Adrenal gland (tissue), 12 donors: ENCODE data around the gene PSMD3. TPM values are rescaled to one million over a fixed set of nuclear protein-coding genes. Genes with fewer than 3 reads are reported as not detected.
"Not testable (repeated sequence)": the region's sequence is repeated elsewhere in the genome, so short reads cannot be mapped to it uniquely, and the experiment has no call there.

Experiments
- DNase-seq, 7 donors: peaks; one replicate each; pipeline ENCODE4 v3.0.0-alpha.2; 2019 to 2020
- H3K27ac ChIP-seq, 5 donors: fragments of 200-600 bp; sonication (generic) in 4 of 5; 1 replicate in 3 of 5; 2 replicates in 2 of 5; pipeline versions ENCODE4 v1.5.1 to v1.8.0; 2016 to 2020; ENCODE audit warnings: mild to moderate bottlenecking in 1 of 5
- H3K27me3 ChIP-seq: fragments of 200-600 bp; 2 replicates; pipeline ENCODE4 v1.8.0; 2021
- H3K36me3 ChIP-seq, 2 donors: fragments of 200-600 bp; replicated peaks in 1 of 2; 1 replicate in 1 of 2; 2 replicates in 1 of 2; pipeline versions ENCODE4 v1.5.1 to v1.8.0; 2018 to 2022
- H3K4me1 ChIP-seq, 2 donors: fragments of 200-600 bp; replicated peaks in 1 of 2; 1 replicate in 1 of 2; 2 replicates in 1 of 2; pipeline versions ENCODE4 v1.5.1 to v1.8.0; 2018 to 2021
- H3K4me3 ChIP-seq, 4 donors: fragments of 200-600 bp; sonication (generic) in 3 of 4; one replicate each; pipeline ENCODE4 v1.5.1; 2016 to 2018
- H3K9me3 ChIP-seq, 3 donors: fragments of 200-600 bp; sonication (generic) in 1 of 3; replicated peaks in 1 of 3; 1 replicate in 2 of 3; 2 replicates in 1 of 3; pipeline versions ENCODE4 v1.5.1 to v1.8.0; 2016 to 2021
- CTCF ChIP-seq, 6 experiments: fragments of 450-650 bp in 4 of 6; fragments of 200-600 bp in 2 of 6; sonication (generic) in 1 of 6; IDR thresholded peaks; 1 replicate in 5 of 6; 2 replicates in 1 of 6; pipeline versions ENCODE4 v1.5.1 to v1.8.0; 2016 to 2021; ENCODE audit warnings: antibody characterized with exemption in 6 of 6, mild to moderate bottlenecking in 2 of 6, moderate library complexity in 1 of 6
- POLR2A ChIP-seq, 2 donors: fragments of 450-650 bp; IDR thresholded peaks; one replicate each; pipeline ENCODE4 v1.6.1; 2017; ENCODE audit warnings: antibody characterized with exemption in 2 of 2, mild to moderate bottlenecking in 2 of 2, moderate library complexity in 1 of 2
- WGBS, 4 donors: extraction: QIAGEN DNeasy Blood & Tissue Kit in 2 of 4; methylation state at CpG; one replicate each; pipeline versions ENCODE4 v1.1.5 to v1.1.7; 2013 to 2017; 5-methylcytosine and 5-hydroxymethylcytosine counted together
- intact Hi-C, 2 donors: fragments of 100-400 bp; cut with DNase I; formaldehyde crosslinking; loops; one replicate each; pipeline versions ENCODE4 v1.14.1 to v1.15.0; 2022 to 2023
- polyA plus RNA-seq, 3 donors: library from polyadenylated mRNA; stranded (reverse); fragments of 200-250 nt in 2 of 3; fragments of 350-450 nt in 1 of 3; fragmentation: Illumina TruSeq in 1 of 3; extraction: RNeasy Lipid Tissue Mini Kit (QIAGEN cat#74804) in 1 of 3; gene quantifications; one replicate each; pipeline ENCODE4 v1.2.3, GENCODE V29; 2013 to 2014
- total RNA-seq, 9 donors: library from RNA; depleted of rRNA in 4 of 9; stranded (reverse); fragments of >200 nt in 4 of 9; fragments of 120-200 nt in 1 of 9; fragmentation: NEBNext Ultra II Directional in 1 of 9; extraction: Animal tissue kit (Norgen Biotek cat#: 25700) in 1 of 9; gene quantifications; one replicate each; pipeline versions ENCODE4 v1.1.0 to v1.2.4, GENCODE V29; 2013 to 2023
- donor health status: healthy with polysubstance abuse.
- donor health status: Bipolar disorder and iron deficiency.
- donor health status: DM: yes; HTN: yes; CAD: no.
- donor health status: DM: no; HTN: no; CAD: no.
- donor health status: DM: no; HTN: no; CAD: no.
- donor health status: DM: yes; HTN: yes; CAD: no.

The PSMD3 gene
- total and polyA plus RNA-seq, 12 donors, result 42.8 to 123 (median 97.3) TPM

DNA sequence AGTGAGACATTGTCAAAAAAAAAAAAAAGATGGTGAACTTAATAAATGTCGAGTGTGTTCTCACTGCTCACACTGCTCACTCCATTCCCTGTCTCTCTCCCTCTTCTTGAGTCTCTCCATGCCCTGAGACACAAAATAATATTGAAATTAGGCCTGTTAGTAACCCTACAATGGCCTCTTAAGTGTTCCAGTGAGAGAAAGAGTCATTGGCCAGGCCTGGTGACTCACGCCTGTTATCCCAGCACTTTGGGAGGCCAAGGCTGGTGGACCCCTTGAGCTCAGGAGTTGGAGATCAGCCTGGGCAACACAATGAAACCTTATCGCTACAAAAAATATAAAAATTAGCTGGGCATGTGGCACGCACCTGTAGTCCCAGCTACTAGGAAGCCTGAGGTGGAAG lies 18.5 kb downstream of the PSMD3 start:
- no peak overlapping the region for H3K4me3 ChIP-seq
- H3K36me3 ChIP-seq, result peaks cover 0 to 45% of the 10 kb centered on the region in 2 donors
- intact Hi-C loops, result no loop called here
- WGBS, 4 donors, result 36 to 63% (median 49%) methylated on average over 4 of the region's 4 CpGs
- H3K4me1 ChIP-seq, result peaks cover 0 to 4% of the 10 kb centered on the region in 2 donors
- TF ChIP-seq POLR2A (IDR thresholded peaks at IDR 0.05) (no peak), CTCF (IDR thresholded peaks at IDR 0.05) (no peak)
- H3K9me3 ChIP-seq, result no peaks in the 10 kb centered on the region
- H3K27ac ChIP-seq, result peak overlapping the region in 1 of 5 donors; percentile 29
- H3K27me3 ChIP-seq, result no peaks in the 10 kb centered on the region
- peak in 4 of 7 donors; percentile 49 to 70 (median 66) for DNase-seq

DNA sequence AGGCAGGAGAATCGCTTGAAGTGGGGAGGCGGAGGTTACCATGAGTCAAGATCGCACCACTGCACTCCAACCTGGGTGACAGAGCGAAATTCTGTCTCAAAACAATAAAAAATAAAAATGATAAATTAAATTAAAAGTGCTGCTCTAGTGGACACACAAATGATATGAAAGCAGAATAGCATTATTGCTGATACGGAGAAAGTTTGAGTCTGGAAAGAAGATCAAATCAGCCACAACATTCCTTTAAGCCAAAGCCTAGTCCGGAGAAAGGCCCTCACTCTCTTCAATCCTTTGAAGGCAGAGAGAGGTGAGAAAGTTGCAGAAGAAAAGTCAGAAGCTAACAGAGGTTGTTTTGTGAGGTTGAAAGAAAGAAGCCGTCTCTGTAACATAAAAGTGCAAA lies 19.6 kb downstream of the PSMD3 start:
- peaks cover 0 to 34% of the 10 kb centered on the region in 2 donors for H3K36me3 ChIP-seq
- no peak for TF ChIP-seq CTCF (IDR thresholded peaks at IDR 0.05)
- no peak for TF ChIP-seq POLR2A (IDR thresholded peaks at IDR 0.05)
- no peak overlapping the region for H3K4me3 ChIP-seq
- no peaks in the 10 kb centered on the region for H3K9me3 ChIP-seq
- intact Hi-C loops, result no loop called here
- no peak for DNase-seq
- no peaks in the 10 kb centered on the region for H3K27me3 ChIP-seq
- 90 to 95% (median 93%) methylated on average over 7 of the region's 7 CpGs for WGBS, 4 donors
- no peak overlapping the region for H3K27ac ChIP-seq
- H3K4me1 ChIP-seq, result peaks cover 0 to 4% of the 10 kb centered on the region in 2 donors

GRCh38 chr17:40001335-40001734 lies 20.7 kb downstream of the PSMD3 start:
- peaks cover 0 to 23% of the 10 kb centered on the region in 2 donors for H3K36me3 ChIP-seq
- H3K9me3 ChIP-seq, H3K27me3 ChIP-seq, DNase-seq, H3K4me3 ChIP-seq, intact Hi-C loops, H3K4me1 ChIP-seq, H3K27ac ChIP-seq: not testable (repeated sequence)
- 83 to 91% (median 84%) methylated on average over 8 of the region's 8 CpGs for WGBS, 4 donors

GRCh38 chr17:40004072-40004471 lies 23.5 kb downstream of the PSMD3 start:
- no peak for DNase-seq
- no peaks in the 10 kb centered on the region for H3K27me3 ChIP-seq
- intact Hi-C loops, result no loop called here
- H3K27ac ChIP-seq, result no peak overlapping the region
- no peaks in the 10 kb centered on the region for H3K9me3 ChIP-seq
- 74 to 94% (median 84%) methylated on average over 7 to 9 of the region's 9 CpGs for WGBS, 4 donors
- no peak overlapping the region for H3K4me3 ChIP-seq
- TF ChIP-seq CTCF (IDR thresholded peaks at IDR 0.05) (no peak), POLR2A (IDR thresholded peaks at IDR 0.05) (no peak)
- peaks cover 0 to 4% of the 10 kb centered on the region in 2 donors for H3K4me1 ChIP-seq
- no peaks in the 10 kb centered on the region for H3K36me3 ChIP-seq

GRCh38 chr17:40004712-40005111 lies 24.1 kb downstream of the PSMD3 start:
- no peaks in the 10 kb centered on the region for H3K36me3 ChIP-seq
- TF ChIP-seq POLR2A (IDR thresholded peaks at IDR 0.05) (no peak), CTCF (IDR thresholded peaks at IDR 0.05) (no peak)
- no peaks in the 10 kb centered on the region for H3K9me3 ChIP-seq
- no peak overlapping the region for H3K27ac ChIP-seq
- H3K4me1 ChIP-seq, result no peaks in the 10 kb centered on the region
- no peaks in the 10 kb centered on the region for H3K27me3 ChIP-seq
- no peak overlapping the region for H3K4me3 ChIP-seq
- intact Hi-C loops, result no loop called here
- 85 to 94% (median 91%) methylated on average over 7 of the region's 7 CpGs for WGBS, 4 donors
- no peak for DNase-seq
